ENCODE results near the gene TCL1B.

Gene TCL1B

GRCh38 chr14:95668235-95668772 lies 17.9 kb upstream of the TCL1B start:
- DNase-seq = no peak

- DNase-seq = no peak
Observed at GRCh38 chr14:95674613-95675012, 11.6 kb upstream of the TCL1B start.

- no peak for DNase-seq
Observed at GRCh38 chr14:95675486-95675885, 10.7 kb upstream of the TCL1B start.

- DNase-seq = no peak
Observed at GRCh38 chr14:95677179-95677835, 8.9 kb upstream of the TCL1B start.

GRCh38 chr14:95679148-95679815 lies 6.9 kb upstream of the TCL1B start:
- no peak for DNase-seq

GRCh38 chr14:95679998-95680735 lies 6.1 kb upstream of the TCL1B start:
- DNase-seq = no peak

- DNase-seq = no peak
Observed at GRCh38 chr14:95681153-95681552, 5.1 kb upstream of the TCL1B start.

GRCh38 chr14:95683793-95684192 lies 2.4 kb upstream of the TCL1B start:
- DNase-seq = no peak

- DNase-seq = no peak
Observed at GRCh38 chr14:95686935-95687334, 709 bp downstream of the TCL1B start.

GRCh38 chr14:95689441-95689840 lies 3.2 kb downstream of the TCL1B start:
- no peak for DNase-seq

GRCh38 chr14:95690815-95691214 lies 4.6 kb downstream of the TCL1B start:
- no peak for DNase-seq

- DNase-seq = no peak
Observed at GRCh38 chr14:95691591-95691990, 5.4 kb downstream of the TCL1B start.

GRCh38 chr14:95692109-95692508 lies 5.9 kb downstream of the TCL1B start:
- DNase-seq = no peak

GRCh38 chr14:95695051-95695450 lies 8.8 kb downstream of the TCL1B start:
- DNase-seq = no peak

GRCh38 chr14:95695913-95696312 lies 9.7 kb downstream of the TCL1B start:
- no peak for DNase-seq

GRCh38 chr14:95696741-95697140 lies 10.5 kb downstream of the TCL1B start:
- no peak for DNase-seq

GRCh38 chr14:95697764-95698163 lies 11.5 kb downstream of the TCL1B start:
- DNase-seq = no peak

GRCh38 chr14:95698287-95698686 lies 12.1 kb downstream of the TCL1B start:
- DNase-seq = no peak

GRCh38 chr14:95699412-95699811 lies 13.2 kb downstream of the TCL1B start:
- no peak for DNase-seq

- no peak for DNase-seq
Observed at GRCh38 chr14:95700221-95700976, 14.2 kb downstream of the TCL1B start.

- no peak for DNase-seq
Observed at GRCh38 chr14:95701846-95702221, 15.6 kb downstream of the TCL1B start.

GRCh38 chr14:95703341-95703740 lies 17.1 kb downstream of the TCL1B start:
- no peak for DNase-seq

- no peak for DNase-seq
Observed at GRCh38 chr14:95703805-95704204, 17.6 kb downstream of the TCL1B start.
